Measurements from ENCODE around the gene YIPF1. TPM values are rescaled to one million over a fixed set of nuclear protein-coding genes. Genes with fewer than 3 reads are reported as not detected.

YIPF1 gene
- total and polyA plus RNA-seq, 12 donors, result 22.2 to 59.5 (median 38.9) TPM

- Histone ChIP-seq H3K9me3 (replicated peaks in 1 of 3) (no peaks in the 10 kb centered on the region), H3K27me3 (no peaks in the 10 kb centered on the region), H3K4me3 (no peak overlapping the region), H3K27ac (no peak overlapping the region), H3K4me1 (replicated peaks in 1 of 2) (peaks cover 0 to 20% of the 10 kb centered on the region in 2 donors), H3K36me3 (replicated peaks in 1 of 2) (no peaks in the 10 kb centered on the region)
- intact Hi-C loops (cut with DNase I), result no loop called here
- DNase-seq, result no peak
- TF ChIP-seq, protein P1, sequence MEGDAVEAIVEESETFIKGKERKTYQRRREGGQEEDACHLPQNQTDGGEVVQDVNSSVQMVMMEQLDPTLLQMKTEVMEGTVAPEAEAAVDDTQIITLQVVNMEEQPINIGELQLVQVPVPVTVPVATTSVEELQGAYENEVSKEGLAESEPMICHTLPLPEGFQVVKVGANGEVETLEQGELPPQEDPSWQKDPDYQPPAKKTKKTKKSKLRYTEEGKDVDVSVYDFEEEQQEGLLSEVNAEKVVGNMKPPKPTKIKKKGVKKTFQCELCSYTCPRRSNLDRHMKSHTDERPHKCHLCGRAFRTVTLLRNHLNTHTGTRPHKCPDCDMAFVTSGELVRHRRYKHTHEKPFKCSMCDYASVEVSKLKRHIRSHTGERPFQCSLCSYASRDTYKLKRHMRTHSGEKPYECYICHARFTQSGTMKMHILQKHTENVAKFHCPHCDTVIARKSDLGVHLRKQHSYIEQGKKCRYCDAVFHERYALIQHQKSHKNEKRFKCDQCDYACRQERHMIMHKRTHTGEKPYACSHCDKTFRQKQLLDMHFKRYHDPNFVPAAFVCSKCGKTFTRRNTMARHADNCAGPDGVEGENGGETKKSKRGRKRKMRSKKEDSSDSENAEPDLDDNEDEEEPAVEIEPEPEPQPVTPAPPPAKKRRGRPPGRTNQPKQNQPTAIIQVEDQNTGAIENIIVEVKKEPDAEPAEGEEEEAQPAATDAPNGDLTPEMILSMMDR (IDR thresholded peaks at IDR 0.05), result no peak
- no peak for TF ChIP-seq POLR2A (IDR thresholded peaks at IDR 0.05)
- WGBS, 4 donors, result 58 to 73% (median 60%) methylated on average over 4 of the region's 4 CpGs
These were observed 21.8 kb upstream of the YIPF1 start for GRCh38 chr1:53911442-53911841.

DNA sequence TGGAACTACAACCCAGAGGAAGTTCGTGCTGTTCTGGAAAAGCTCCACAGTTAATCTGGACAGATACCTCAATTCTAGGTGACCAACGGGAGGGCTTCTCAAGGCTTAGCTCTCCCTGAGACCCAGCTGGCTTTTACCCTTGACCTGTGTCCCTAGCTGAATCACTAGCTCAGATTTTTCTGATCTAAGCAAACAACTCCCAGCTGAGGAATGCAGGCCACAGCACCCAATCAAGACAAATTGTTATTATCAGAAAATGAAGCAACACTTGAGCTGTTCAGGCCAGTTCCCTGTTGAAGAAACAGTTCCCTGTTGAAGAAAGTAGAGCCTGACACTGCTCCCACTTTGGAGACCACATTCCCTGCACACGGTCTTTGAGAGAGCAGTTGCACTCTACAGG is 20.3 kb upstream of the YIPF1 start:
- WGBS, 4 donors, result 44 to 61% (median 49%) methylated on average over 3 of the region's 3 CpGs
- no peaks in the 10 kb centered on the region for H3K36me3 ChIP-seq (replicated peaks in 1 of 2)
- no peaks in the 10 kb centered on the region for H3K9me3 ChIP-seq (replicated peaks in 1 of 3)
- TF ChIP-seq POLR2A (IDR thresholded peaks at IDR 0.05), result no peak
- TF ChIP-seq, protein P1 (IDR thresholded peaks at IDR 0.05), result no peak
- no peaks in the 10 kb centered on the region for H3K27me3 ChIP-seq
- no peak overlapping the region for H3K4me3 ChIP-seq
- intact Hi-C loops (cut with DNase I), result no loop called here
- peaks cover 0 to 16% of the 10 kb centered on the region in 2 donors for H3K4me1 ChIP-seq (replicated peaks in 1 of 2)
- H3K27ac ChIP-seq, result peak overlapping the region in 4 of 5 donors; percentile 14 to 78 (median 42)
- peak in 6 of 7 donors; percentile 45 to 67 (median 62) for DNase-seq

GRCh38 chr1:53906121-53906520 is 16.5 kb upstream of the YIPF1 start:
- no peaks in the 10 kb centered on the region for H3K27me3 ChIP-seq
- H3K27ac ChIP-seq, result no peak overlapping the region
- H3K4me3 ChIP-seq, result no peak overlapping the region
- no peak for DNase-seq
- 87 to 97% (median 90%) methylated on average over 2 to 4 of the region's 4 CpGs for WGBS, 4 donors
- no peaks in the 10 kb centered on the region for H3K36me3 ChIP-seq (replicated peaks in 1 of 2)
- H3K9me3 ChIP-seq (replicated peaks in 1 of 3), result no peaks in the 10 kb centered on the region
- intact Hi-C loops (cut with DNase I), result no loop called here
- no peak for TF ChIP-seq POLR2A (IDR thresholded peaks at IDR 0.05)
- TF ChIP-seq, protein P1 (IDR thresholded peaks at IDR 0.05), result no peak
- peaks cover 15 to 21% of the 10 kb centered on the region in 2 donors for H3K4me1 ChIP-seq (replicated peaks in 1 of 2)

DNA sequence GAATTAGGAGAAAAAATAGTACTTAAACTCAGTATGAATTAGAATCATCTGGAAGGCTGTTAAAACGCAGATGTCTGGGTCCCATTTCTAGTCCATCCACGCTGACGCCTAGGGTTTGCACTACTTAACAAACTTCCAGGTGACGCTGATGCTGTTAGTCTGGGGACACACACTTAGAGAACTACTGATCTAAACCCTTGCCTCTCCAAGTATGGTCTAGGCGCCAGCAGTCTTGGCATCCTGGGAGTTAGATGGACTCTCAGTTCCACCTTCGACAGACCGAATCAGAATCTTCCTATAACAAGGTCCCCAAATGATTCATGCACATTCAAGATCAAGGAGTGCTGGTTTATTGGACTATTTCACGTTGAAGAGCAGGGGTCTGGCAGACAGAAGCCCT is 15.9 kb upstream of the YIPF1 start:
- Histone ChIP-seq H3K4me3 (no peak overlapping the region), H3K36me3 (replicated peaks in 1 of 2) (no peaks in the 10 kb centered on the region), H3K9me3 (replicated peaks in 1 of 3) (no peaks in the 10 kb centered on the region), H3K27ac (no peak overlapping the region), H3K27me3 (no peaks in the 10 kb centered on the region), H3K4me1 (replicated peaks in 1 of 2) (peaks cover 15 to 19% of the 10 kb centered on the region in 2 donors)
- intact Hi-C loops (cut with DNase I), result no loop called here
- TF ChIP-seq, protein P1 (IDR thresholded peaks at IDR 0.05), result no peak
- TF ChIP-seq POLR2A (IDR thresholded peaks at IDR 0.05), result no peak
- 92 to 95% (median 93%) methylated on average over 6 to 8 of the region's 8 CpGs for WGBS, 4 donors
- DNase-seq, result no peak

All from adrenal gland (tissue), 12 donors.